HepG2 (cell line): Measurements from ENCODE around the gene F2RL3. TPM values are rescaled to one million over a fixed set of nuclear protein-coding genes. Genes with fewer than 3 reads are reported as not detected.

Experiments used
- ATAC-seq: fragments of 200-7000 bp; cut with Tn5 transposase; 3 replicates; pipeline ENCODE4 v1.9.1; 2020; ENCODE audit warnings: mild to moderate bottlenecking, moderate library complexity
- BruUV-seq: library from RNA; stranded (reverse); fragments of 400-500 nt; replicated peaks from 2 replicates; lab custom pipeline; 2021; lab: Mats Ljungman, UMichigan
- CTCF ChIA-PET: fragments of 300-600 bp; formaldehyde crosslinking; extraction: SDS; loops from one replicate; lab custom pipeline; 2021; ENCODE audit warnings: low total read pairs, inconsistent platforms, low intra/inter-chr PET ratio; lab: Yijun Ruan, JAX
- POLR2A ChIA-PET: fragments of 350-600 bp; sonication (Branson Sonifier 250); formaldehyde crosslinking; loops from one replicate; lab custom pipeline; 2020; ENCODE audit warnings: antibody characterized with exemption, inconsistent platforms; lab: Yijun Ruan, JAX
- DNase-seq: peaks from one replicate; pipeline ENCODE4 v3.0.0-alpha.2; 2015; ENCODE audit warnings: low spot score
- FAIRE-seq: peaks from 3 replicates; lab custom pipeline; 2011; peaks lifted over from hg19 to GRCh38; lab: Jason Lieb, UNC
- H2AFZ ChIP-seq: one replicate; pipeline ENCODE4 v1.6.1; 2011; ENCODE audit warnings: low read length, inconsistent platforms
- H3K27ac ChIP-seq: fragments of 300-600 bp; 3 replicates; pipeline ENCODE4 v1.8.0; 2011; ENCODE audit warnings: mixed run types, mild to moderate bottlenecking, mixed read lengths, low read length, inconsistent platforms; ENCODE audit not compliant: insufficient read depth; ENCODE audit errors: extremely low read length
- H3K27me3 ChIP-seq, 2 experiments: fragments of 200-600 bp in 1 of 2; 2 replicates in 1 of 2; 3 replicates in 1 of 2; pipeline versions ENCODE4 v1.6.0 to v1.8.0; 2011; ENCODE audit warnings: low read length in 2 of 2, mild to moderate bottlenecking in 2 of 2, moderate library complexity in 2 of 2, inconsistent platforms in 1 of 2; ENCODE audit not compliant: insufficient read depth in 2 of 2, control insufficient read depth in 1 of 2
- H3K36me3 ChIP-seq, 2 experiments: fragments of 200-600 bp in 1 of 2; replicated peaks in 1 of 2; 2 replicates in 1 of 2; 3 replicates in 1 of 2; pipeline versions ENCODE4 v1.5.1 to v1.8.0; 2011; ENCODE audit warnings: low read length in 2 of 2, inconsistent platforms in 1 of 2; ENCODE audit not compliant: insufficient read depth in 2 of 2, control insufficient read depth in 1 of 2
- H3K4me1 ChIP-seq: 2 replicates; pipeline ENCODE4 v1.5.1; 2012; ENCODE audit warnings: low read length, inconsistent platforms; ENCODE audit not compliant: insufficient read depth
- H3K4me2 ChIP-seq: 2 replicates; pipeline ENCODE4 v1.6.0; 2011; ENCODE audit warnings: low read depth, low read length, inconsistent platforms
- H3K4me3 ChIP-seq, 3 experiments: fragments of 200-600 bp in 1 of 3; sonication (generic), shearing (Covaris generic) in 1 of 3; replicated peaks in 1 of 3; 2 replicates each; pipeline ENCODE4 v1.5.1; 2011 to 2016; ENCODE audit warnings: low read length in 3 of 3, inconsistent platforms in 2 of 3, low read depth in 2 of 3, mild to moderate bottlenecking in 2 of 3, control low read depth in 1 of 3, mixed read lengths in 1 of 3; ENCODE audit not compliant: insufficient read depth in 1 of 3
- H3K79me2 ChIP-seq: one replicate; pipeline ENCODE4 v1.6.1; 2011; ENCODE audit warnings: low read length, inconsistent platforms; ENCODE audit not compliant: insufficient read depth
- H3K9ac ChIP-seq: 2 replicates; pipeline ENCODE4 v1.6.0; 2011; ENCODE audit warnings: mild to moderate bottlenecking, low read depth, low read length, inconsistent platforms; ENCODE audit not compliant: insufficient read depth
- H3K9me3 ChIP-seq: 2 replicates; pipeline ENCODE4 v1.5.1; 2012; ENCODE audit warnings: mild to moderate bottlenecking, low read length
- H4K20me1 ChIP-seq: 2 replicates; pipeline ENCODE4 v1.6.0; 2011; ENCODE audit warnings: inconsistent platforms, mild to moderate bottlenecking, low read length, moderate library complexity; ENCODE audit not compliant: insufficient read depth
- AGO2 ChIP-seq: fragments of 200-400 bp; formaldehyde crosslinking; optimal IDR thresholded peaks from 2 replicates; pipeline ENCODE3; 2017; ENCODE audit warnings: mild to moderate bottlenecking, low read depth, low read length, moderate library complexity
- ATF4 ChIP-seq, 2 experiments: fragments of 450-650 bp in 1 of 2; sonication (generic) in 1 of 2; formaldehyde crosslinking; IDR thresholded peaks; 2 replicates each; pipeline versions ENCODE4 v1.5.0 to v1.8.0; 2020 to 2022; ENCODE audit warnings: mild to moderate bottlenecking in 1 of 2, missing genetic modification reagents in 1 of 2
- BORCS8-MEF2B ChIP-seq: sonication (generic); formaldehyde crosslinking; IDR thresholded peaks from 2 replicates; pipeline ENCODE4 v1.8.0; 2022; ENCODE audit warnings: mild to moderate bottlenecking, missing genetic modification reagents
- CTCF ChIP-seq: sonication (generic); formaldehyde crosslinking; IDR thresholded peaks from 2 replicates; pipeline ENCODE4 v1.5.0; 2020; ENCODE audit warnings: mild to moderate bottlenecking, missing genetic modification reagents, moderate library complexity
- ETS1 ChIP-seq: sonication (generic); formaldehyde crosslinking; IDR thresholded peaks from 2 replicates; pipeline ENCODE4 v1.4.0; 2020; ENCODE audit warnings: missing genetic modification reagents
- FOXK1 ChIP-seq: sonication (generic); formaldehyde crosslinking; IDR thresholded peaks from 2 replicates; pipeline ENCODE4 v1.4.0; 2020; ENCODE audit warnings: low read depth, missing genetic modification reagents, borderline replicate concordance
- GLMP ChIP-seq: sonication (generic); formaldehyde crosslinking; IDR thresholded peaks from 2 replicates; pipeline ENCODE4 v1.9.0; 2021; ENCODE audit warnings: missing genetic modification reagents, mild to moderate bottlenecking, borderline replicate concordance
- NFIC ChIP-seq: IDR thresholded peaks from 2 replicates; pipeline ENCODE4 v1.6.1; 2012; ENCODE audit warnings: mild to moderate bottlenecking, low read length, inconsistent platforms
- NR2F1 ChIP-seq, 2 experiments: fragments of 450-650 bp in 1 of 2; formaldehyde crosslinking in 1 of 2; IDR thresholded peaks; 2 replicates each; pipeline versions ENCODE4 v1.5.0 to v1.6.1; 2016 to 2020; ENCODE audit warnings: mild to moderate bottlenecking in 1 of 2, missing compliant biosample characterization in 1 of 2, missing genetic modification reagents in 1 of 2, moderate library complexity in 1 of 2
- RARA ChIP-seq: IDR thresholded peaks from 2 replicates; pipeline ENCODE4 v1.6.1; 2016; ENCODE audit warnings: missing genetic modification reagents, missing compliant biosample characterization
- RBFOX2 ChIP-seq: fragments of 200-400 bp; formaldehyde crosslinking; IDR thresholded peaks from 2 replicates; pipeline ENCODE4 v1.6.1; 2017; ENCODE audit warnings: low read depth, mild to moderate bottlenecking, low read length
- ZNF225 ChIP-seq: sonication (generic); formaldehyde crosslinking; IDR thresholded peaks from 2 replicates; pipeline ENCODE4 v1.4.0; 2020; ENCODE audit warnings: mild to moderate bottlenecking, missing genetic modification reagents
- ZNF431 ChIP-seq: sonication (generic); formaldehyde crosslinking; IDR thresholded peaks from 2 replicates; pipeline ENCODE4 v1.9.0; 2022; ENCODE audit warnings: missing genetic modification reagents, low read depth, mild to moderate bottlenecking, borderline replicate concordance
- ZNF496 ChIP-seq: sonication (generic); formaldehyde crosslinking; IDR thresholded peaks from 2 replicates; pipeline ENCODE4 v1.8.1; 2023; ENCODE audit warnings: mild to moderate bottlenecking, moderate library complexity, missing genetic modification reagents; ENCODE audit not compliant: insufficient replicate concordance
- ZNF556 ChIP-seq: sonication (generic); formaldehyde crosslinking; IDR thresholded peaks from 2 replicates; pipeline ENCODE4 v1.4.0; 2020; ENCODE audit warnings: mild to moderate bottlenecking, missing genetic modification reagents, borderline replicate concordance
- ZNF766 ChIP-seq: sonication (generic); formaldehyde crosslinking; IDR thresholded peaks from 2 replicates; pipeline ENCODE4 v1.5.0; 2020; ENCODE audit warnings: missing genetic modification reagents, borderline replicate concordance
- ZNF790 ChIP-seq: sonication (generic); formaldehyde crosslinking; IDR thresholded peaks from 2 replicates; pipeline ENCODE4 v1.8.0; 2022; ENCODE audit warnings: missing genetic modification reagents, mild to moderate bottlenecking, borderline replicate concordance
- WGBS: methylation state at CpG from one replicate; pipeline ENCODE4 v1.1.6; 2017; ENCODE audit warnings: low lambda C conversion rate; 5-methylcytosine and 5-hydroxymethylcytosine counted together
- in situ Hi-C: cut with HindIII; loops from 2 replicates; pipeline ENCODE4 v1.10.0; 2017; ENCODE audit warnings: low pct_unique_long_range_greater_than_20kb; ENCODE audit not compliant: extremely low pct_ligation_motif_present
- intact Hi-C: fragments of 100-400 bp; cut with micrococcal nuclease; formaldehyde crosslinking; loops from one replicate; pipeline ENCODE4 v1.10.0; 2022; ENCODE audit not compliant: unreplicated experiment
- polyA plus RNA-seq, 8 experiments: library from polyadenylated mRNA; depleted of rRNA in 3 of 8; stranded (reverse) in 7 of 8; unstranded in 1 of 8; fragments of >200 nt; fragmentation: Illumina TruSeq in 4 of 8; extraction: Trizol in 4 of 8; gene quantifications; 2 replicates each; pipeline versions ENCODE4 v1.2.1 to v1.2.3, GENCODE V29; 2011 to 2016; ENCODE audit warnings: low read depth in 4 of 8, missing spikeins in 1 of 8, mixed read lengths in 1 of 8; ENCODE audit not compliant: insufficient read depth in 1 of 8
- total RNA-seq, 5 experiments: library from RNA; depleted of rRNA; stranded (reverse); fragments of >200 nt; fragmentation: Illumina TruSeq; extraction: Trizol; gene quantifications; 2 replicates each; pipeline ENCODE4 v1.2.3, GENCODE V29; 2016; ENCODE audit warnings: low read depth in 1 of 5

Gene F2RL3
- total and polyA plus RNA-seq, 2 of the 13 experiments (the other 11 are each of a cell fraction or from before 2014, with no cell fraction given): not detected

GRCh38 chr19:16851031-16851712, 37.6 kb upstream of the F2RL3 start:
- TF ChIP-seq ATF4 (CRISPR knock-in tag; IDR thresholded peaks at IDR 0.05): no peak
- TF ChIP-seq NFIC: no peak
- no peak for TF ChIP-seq ZNF766 (CRISPR knock-in tag)
- no peak for TF ChIP-seq ETS1
- 0 out of 2 replicates have a peak, but pooled peaks have one; percentile 33 for TF ChIP-seq RBFOX2
- no peak for TF ChIP-seq RARA (CRISPR knock-in tag)
- TF ChIP-seq FOXK1 (CRISPR knock-in tag): no peak
- TF ChIP-seq ZNF790 (CRISPR knock-in tag): no peak
- no peak for TF ChIP-seq ZNF431 (CRISPR knock-in tag)
- peak; percentile 41 for TF ChIP-seq AGO2
- no peak for TF ChIP-seq ZNF496 (CRISPR knock-in tag)
- no peak for TF ChIP-seq NR2F1 (CRISPR knock-in tag; IDR thresholded peaks at IDR 0.05)
- no peak for TF ChIP-seq GLMP (CRISPR knock-in tag)
- no peak for TF ChIP-seq ZNF225
- TF ChIP-seq BORCS8-MEF2B (CRISPR knock-in tag): no peak
- no peak for TF ChIP-seq CTCF (CRISPR knock-in tag)
- no peak for TF ChIP-seq ZNF556 (CRISPR knock-in tag)
- Histone ChIP-seq H3K4me2 (no peak overlapping the region), H3K27ac (no peak overlapping the region), H3K4me1 (no peaks in the 10 kb centered on the region), H3K36me3 (peaks cover 25 to 81% of the 10 kb centered on the region in 2 experiments), H3K27me3 (no peaks in the 10 kb centered on the region), H2AFZ (no peak overlapping the region), H3K79me2 (no peaks in the 10 kb centered on the region), H4K20me1 (no peaks in the 10 kb centered on the region; the same call in 1 of the 2 replicates), H3K9ac (no peak overlapping the region), H3K9me3 (no peaks in the 10 kb centered on the region), H3K4me3 (no peak overlapping the region)
- no TSS peak for BruUV-seq
- POLR2A ChIA-PET: no interaction called here
- DNase-seq (no peak), FAIRE-seq (no peak), ATAC-seq (no peak)
- CTCF ChIA-PET: no interaction called here
- over 99% methylated on average over 28 of the region's 33 CpGs for WGBS
- in situ Hi-C loops (no loop called here), intact Hi-C loops (no loop called here)
